Transverse colon (tissue), 4 donors: ENCODE measurements around the gene ST6GALNAC6.

Experiments used
- CTCF ChIP-seq, 5 experiments: fragments of 200-600 bp in 3 of 5; fragments of 450-650 bp in 2 of 5; sonication (generic) in 3 of 5; IDR thresholded peaks; 1 replicate in 2 of 5; 2 replicates in 3 of 5; pipeline ENCODE4 v1.5.1; 2016 to 2017; ENCODE audit warnings: antibody characterized with exemption in 5 of 5, inconsistent platforms in 3 of 5, mild to moderate bottlenecking in 2 of 5, moderate library complexity in 1 of 5
- POLR2AphosphoS5 ChIP-seq, 3 donors: sonication (generic); formaldehyde crosslinking; IDR thresholded peaks; one replicate each; pipeline ENCODE4 v1.6.1; 2016; ENCODE audit warnings: antibody characterized with exemption in 3 of 3

- TF ChIP-seq CTCF (IDR thresholded peaks at IDR 0.05) (no peak), POLR2AphosphoS5 (IDR thresholded peaks at IDR 0.05) (no peak)
Measured at GRCh38 chr9:127935765-127936221, 36.4 kb upstream of the ST6GALNAC6 start.
